GM18507 (cell line): ENCODE data around the gene LIPC.
A peak's percentile ranks its signal among the peaks of the same experiment; 100 is the strongest.

Experiments used
- DNase-seq: peaks from one replicate; pipeline ENCODE4 v3.0.0; 2011; ENCODE audit warnings: low read depth; ENCODE audit not compliant: insufficient read length; ENCODE audit errors: extremely low spot score
- FAIRE-seq: peaks from 2 replicates; lab custom pipeline; 2011; peaks lifted over from hg19 to GRCh38; lab: Jason Lieb, UNC

Gene LIPC

DNA sequence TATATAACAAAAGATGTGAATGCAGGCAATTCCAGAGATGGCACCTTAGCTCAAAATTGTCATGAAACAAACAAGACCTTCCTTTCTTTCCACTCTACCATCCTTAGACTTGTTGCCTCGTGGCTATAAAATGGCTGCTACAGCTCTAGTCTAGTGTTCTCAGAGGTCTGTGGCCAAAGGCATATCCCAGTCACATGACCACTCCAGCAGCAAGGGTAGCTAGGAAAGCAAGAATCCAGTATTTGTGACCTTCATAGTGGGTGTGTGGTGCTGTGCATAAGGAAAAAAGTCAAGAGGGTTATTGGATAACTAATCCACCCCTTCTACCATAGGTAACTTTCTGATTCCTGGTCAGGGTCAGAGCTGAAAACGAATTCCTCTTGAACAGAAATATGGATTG lies 27.1 kb upstream of the LIPC start:
- no peak for FAIRE-seq

DNA sequence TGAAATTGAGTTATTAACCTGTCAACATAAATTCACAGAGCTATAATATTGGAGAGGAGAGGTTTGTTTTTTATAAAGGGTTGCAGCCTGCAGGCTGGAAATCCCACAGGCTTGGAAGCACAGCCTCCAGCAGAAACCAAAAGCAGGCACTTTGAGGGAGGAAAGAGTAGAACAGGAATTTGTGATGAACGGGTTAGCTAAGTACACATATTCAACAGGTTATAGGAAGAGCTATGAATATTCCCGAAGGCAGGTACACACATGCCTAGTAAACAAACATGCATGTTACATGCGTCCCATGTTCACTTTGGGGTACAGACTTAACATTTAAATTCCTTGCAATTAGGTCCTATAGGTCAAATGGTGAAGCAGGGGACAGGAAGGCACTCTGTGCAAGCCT lies 25.9 kb upstream of the LIPC start:
- DNase-seq = no peak
- FAIRE-seq = no peak

More for the DNA sequence above, 27.1 kb upstream of the LIPC start:
- no peak for DNase-seq

DNA sequence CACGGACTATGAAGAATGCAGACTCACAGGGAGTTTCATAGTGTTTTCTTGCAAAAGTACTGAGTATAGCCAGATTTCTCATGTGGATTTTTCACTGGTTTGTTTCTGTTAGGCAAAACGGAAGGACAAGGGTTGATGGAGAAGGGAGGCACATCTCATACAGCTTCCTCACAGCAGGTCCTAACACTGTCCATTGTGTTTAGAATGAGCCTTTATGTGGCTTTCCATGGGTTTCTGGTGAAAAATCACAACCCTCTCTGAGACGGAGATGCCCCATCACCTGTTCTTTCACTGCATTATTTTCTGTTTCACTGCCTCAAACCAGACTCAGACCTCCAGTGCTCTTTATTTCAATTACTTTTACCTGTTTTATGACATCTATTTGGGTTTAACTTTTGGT lies 25.0 kb upstream of the LIPC start:
- DNase-seq (no peak), FAIRE-seq (no peak)

DNA sequence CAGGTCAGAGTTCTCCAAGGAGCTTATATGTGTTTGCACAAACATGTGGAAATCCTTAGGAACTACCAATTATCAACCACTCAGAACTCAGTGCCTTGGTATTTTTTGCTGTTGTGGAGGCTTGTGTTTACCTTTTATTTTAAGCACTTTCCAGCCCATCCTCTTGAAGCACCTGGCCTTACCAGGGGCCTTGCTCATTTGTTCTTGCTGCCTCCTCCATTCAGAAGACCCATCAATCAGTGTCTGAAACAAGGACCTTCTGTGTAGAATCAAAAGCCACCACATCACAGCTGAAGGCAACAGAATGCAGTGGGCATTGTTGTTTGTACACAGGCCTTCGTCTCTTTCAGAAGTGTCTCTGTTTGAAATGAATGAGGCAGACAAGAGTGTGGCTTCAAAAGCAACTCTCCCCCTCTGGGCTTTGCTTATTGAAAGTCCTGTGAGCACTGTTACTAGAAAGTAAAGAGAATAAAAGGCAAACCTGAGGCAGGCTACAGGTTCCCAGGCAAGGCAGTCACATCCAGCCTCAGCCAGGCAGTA lies 24.5 kb upstream of the LIPC start:
- DNase-seq (no peak), FAIRE-seq (no peak)

DNA sequence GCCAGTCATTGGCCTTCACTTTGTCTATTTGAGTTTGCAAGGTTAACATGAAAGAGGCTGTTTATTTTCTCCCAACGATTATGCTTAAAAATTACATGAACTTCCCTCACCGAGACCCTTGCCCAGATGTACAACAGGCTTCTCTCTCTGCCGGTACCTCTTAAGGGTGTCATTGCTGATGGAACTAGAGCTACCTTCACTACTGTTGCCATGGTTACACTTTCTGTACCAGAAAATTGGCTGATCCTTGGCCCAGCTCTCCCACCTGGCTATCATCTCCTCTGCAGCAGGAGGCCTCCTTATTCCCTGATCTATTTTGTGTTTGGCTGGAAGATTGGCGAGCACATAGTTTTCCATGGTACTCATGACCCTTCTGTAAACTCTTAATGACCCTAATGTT lies 24.0 kb upstream of the LIPC start:
- DNase-seq (no peak), FAIRE-seq (no peak)

DNA sequence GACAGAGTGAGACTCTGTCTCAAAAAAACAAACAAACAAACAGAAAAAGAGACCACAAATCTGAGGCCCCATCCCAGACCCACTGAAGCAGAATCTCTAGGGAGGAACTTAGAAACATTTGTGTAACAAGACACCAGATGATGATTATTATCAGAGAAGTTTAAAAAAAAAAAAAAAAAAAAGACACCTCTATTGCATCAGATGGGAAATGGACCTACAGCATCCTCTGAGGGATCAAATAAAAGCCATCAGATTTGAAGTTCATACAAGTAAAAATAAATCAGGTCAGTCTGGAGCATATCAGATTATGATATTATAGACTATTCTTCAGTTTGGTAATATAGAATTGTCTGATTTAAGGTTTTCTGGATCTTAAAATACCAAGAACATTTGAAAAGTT lies 21.9 kb upstream of the LIPC start:
- FAIRE-seq (no peak), DNase-seq (no peak)

DNA sequence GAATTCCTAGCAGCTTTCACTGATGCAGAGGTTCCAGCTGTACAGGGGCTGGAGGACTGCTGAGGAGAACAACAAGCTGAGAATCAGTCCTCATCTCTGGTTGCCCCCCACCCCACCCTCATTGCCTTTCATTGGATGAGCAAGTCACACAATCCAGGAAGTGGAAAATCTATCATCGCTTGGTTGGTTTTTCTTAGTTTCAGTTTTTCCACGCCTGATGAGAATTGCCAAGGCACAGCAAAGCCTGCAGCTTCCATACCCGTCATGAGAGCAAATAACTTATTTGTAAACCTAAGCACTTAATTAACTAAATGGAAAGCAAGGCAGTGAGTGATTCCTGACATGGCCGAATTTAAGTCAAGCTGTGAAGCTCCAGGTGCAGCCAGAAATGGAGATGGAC lies 21.4 kb upstream of the LIPC start:
- FAIRE-seq (peak; percentile 62), DNase-seq (no peak)

DNA sequence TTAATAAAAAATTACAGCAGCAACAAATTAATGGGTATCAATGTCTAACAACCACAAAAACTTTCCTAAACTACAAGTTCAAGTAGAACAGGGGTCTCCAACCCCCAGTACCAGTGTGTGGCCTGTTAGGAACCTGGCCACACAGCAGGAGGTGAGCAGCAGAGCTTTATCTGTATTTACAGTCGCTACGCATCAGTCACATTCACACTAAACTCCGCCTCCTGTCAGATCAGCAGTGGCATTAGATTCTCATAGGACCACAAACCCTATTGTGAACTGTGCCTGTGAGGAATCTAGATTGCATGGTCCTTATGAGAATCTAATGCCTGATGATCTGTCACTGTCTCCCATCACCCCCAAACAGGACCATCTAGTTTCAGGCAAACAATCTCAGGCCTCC lies 18.5 kb upstream of the LIPC start:
- DNase-seq (no peak), FAIRE-seq (no peak)

DNA sequence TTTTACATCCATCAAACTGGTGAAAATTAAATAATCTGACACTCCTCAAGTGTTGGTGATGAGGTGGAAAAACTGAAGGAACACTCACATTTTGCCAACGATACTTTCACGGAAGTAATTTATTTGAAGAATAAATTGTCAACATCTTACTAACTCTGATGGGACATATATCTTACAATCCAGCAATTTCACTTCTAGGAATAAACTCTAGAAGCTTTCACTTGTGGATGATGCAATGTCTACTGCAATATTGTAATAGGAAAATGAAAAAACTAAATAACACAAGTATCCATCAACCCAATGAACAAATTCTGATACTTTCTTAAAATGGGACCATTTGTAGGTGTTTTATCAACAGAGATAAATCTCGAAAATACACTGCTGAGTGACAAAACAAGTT lies 16.2 kb upstream of the LIPC start:
- no peak for FAIRE-seq
- DNase-seq = no peak

DNA sequence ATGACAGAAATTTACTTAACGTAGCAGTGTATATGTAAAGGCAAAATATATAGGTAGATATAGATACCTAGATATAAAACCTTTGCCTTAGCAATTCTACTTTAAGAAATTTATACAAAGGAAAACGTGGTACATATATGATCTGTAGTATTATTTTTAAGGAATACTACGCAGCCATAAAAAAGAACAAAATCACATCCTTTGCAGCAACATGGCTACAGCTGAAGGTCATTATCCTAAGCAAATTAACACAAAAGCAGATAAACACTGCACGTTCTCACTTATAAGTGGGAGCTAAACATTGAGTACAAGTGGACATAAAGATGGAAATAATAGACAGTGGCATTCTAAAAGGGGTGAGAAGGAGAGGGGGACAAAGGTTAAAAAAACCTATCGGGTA lies 14.8 kb upstream of the LIPC start:
- no peak for FAIRE-seq
- no peak for DNase-seq

DNA sequence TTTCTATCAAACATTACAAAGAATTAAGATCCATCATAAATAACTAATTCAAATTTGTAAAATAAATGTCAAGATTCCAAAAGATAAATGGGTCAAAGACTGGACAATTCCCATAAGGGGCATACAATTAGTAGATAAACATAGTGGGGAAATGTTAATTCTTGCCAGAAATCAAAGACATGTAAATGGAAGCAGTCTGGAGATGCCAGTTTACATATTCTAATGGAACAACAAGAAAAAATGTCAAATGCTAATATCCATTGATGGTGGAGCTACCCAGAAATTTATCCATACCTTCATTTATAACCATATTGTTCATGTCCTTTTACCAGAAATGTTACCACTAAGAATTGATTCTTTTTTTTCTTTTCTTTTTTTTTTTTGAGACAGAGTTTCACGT lies 13.7 kb upstream of the LIPC start:
- no peak for DNase-seq

DNA sequence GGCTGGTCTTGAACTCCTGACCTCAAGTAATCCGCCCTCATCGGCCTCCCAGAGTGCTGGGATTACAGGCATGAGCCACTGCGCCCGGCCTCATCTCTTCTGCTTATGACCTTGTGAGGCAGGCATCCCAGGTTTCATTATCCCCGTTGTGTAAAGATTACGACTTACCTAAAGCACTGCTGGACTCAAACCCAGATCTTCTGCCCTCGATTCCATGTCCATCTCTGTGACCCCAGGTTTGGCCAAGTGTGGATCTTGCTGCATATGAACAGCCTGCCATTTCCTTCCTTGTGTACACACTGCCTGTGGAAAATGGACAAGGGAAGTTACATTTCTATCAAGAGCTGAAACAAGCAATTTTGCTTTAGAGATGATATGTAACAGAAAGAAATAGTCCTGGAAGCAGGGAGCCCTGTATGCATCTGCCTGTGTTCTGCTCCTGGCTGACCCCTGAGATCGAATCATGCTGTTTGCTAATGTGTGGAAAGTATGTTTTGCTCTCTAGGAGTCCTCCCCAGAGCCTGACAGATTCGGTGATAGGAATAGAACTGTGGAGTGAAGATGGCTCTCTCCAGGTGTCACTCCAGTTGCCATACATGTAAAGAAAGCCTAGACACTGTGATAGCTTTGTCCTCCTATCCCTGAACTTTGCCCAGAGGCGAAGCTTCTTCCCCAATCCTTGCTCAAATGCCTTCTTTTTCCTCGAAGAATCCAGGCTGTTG lies 11.8 kb upstream of the LIPC start:
- no peak for DNase-seq
- no peak for FAIRE-seq

More for the DNA sequence above, 13.7 kb upstream of the LIPC start:
- FAIRE-seq = no peak

DNA sequence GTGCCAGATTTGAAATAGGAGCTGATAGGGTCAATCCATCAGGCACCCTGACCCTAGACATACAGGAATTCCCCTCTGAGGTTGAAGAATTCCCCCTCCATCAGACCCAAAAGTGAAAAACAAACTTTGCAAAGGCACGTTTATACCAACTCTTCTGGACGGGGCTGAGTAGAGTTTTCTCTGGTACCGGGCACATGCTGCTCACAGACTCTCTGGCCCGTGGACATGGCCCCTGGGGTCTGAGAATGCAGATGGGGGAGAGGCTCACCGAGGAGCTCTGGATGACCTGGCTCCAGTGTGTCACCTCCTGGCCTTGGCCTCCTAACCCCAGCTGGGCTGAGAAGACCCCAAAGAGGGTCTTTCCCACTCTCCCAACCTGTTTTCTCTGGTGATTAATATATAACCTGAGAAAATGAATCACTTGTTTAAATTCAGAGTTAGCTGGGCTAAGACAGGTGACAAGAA lies 11.2 kb upstream of the LIPC start:
- DNase-seq = peak; percentile 11
- FAIRE-seq = peak; percentile 21

DNA sequence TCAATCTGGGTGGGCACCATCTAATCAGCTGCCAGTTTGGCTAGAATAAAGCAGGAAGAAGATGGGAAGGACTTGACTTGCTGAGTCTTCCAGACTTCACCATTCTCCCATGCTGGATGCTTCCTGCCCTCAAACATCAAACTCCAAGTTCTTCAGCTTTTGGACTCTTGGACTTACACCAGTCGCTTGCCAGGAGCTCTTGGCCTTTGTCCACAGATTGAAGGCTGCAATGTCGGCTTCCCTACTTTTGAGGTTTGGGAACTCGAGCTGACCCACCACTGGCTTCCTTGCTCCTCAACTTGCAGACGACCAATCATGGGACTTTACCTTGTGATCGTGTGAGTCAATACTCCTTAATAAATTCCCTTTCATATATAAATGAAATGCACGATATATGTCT lies 8.6 kb upstream of the LIPC start:
- FAIRE-seq = no peak
- no peak for DNase-seq

DNA sequence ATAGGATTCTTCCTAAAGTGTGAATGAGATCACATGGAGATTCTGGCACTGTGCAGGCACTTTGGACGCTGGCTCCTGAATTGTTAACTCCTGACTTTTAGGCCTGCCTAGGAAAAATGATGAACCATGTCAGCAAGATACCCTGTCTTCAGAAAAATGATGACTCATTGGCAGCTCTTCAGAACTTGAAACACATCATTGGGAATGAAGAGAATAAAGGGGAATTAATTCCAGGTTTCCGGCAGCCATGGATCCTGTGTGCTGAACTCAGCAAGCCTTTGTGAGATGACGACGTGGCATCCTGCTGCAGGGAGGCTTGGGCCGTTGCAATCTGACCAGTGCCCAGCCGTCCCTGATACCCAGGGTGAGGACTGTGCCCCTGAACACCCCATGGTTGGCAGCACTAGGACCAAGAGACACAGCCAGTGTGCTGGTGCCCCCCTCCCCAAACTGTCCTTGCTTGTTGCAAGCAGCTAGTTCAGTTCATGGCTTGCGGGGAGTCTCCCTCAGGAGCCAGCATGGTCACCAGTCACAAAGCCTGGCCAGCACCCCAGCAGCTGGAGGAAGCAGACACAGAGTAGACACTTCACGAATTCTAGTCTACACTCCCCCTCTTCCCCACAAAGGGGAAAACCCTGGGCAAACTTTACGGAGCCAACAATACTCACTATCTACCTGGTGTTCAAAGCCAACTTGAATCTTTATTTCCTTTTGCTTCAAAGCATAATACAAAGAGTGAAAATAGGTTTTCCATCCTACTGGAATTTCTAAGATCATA lies 7.8 kb upstream of the LIPC start:
- DNase-seq (no peak), FAIRE-seq (no peak)

DNA sequence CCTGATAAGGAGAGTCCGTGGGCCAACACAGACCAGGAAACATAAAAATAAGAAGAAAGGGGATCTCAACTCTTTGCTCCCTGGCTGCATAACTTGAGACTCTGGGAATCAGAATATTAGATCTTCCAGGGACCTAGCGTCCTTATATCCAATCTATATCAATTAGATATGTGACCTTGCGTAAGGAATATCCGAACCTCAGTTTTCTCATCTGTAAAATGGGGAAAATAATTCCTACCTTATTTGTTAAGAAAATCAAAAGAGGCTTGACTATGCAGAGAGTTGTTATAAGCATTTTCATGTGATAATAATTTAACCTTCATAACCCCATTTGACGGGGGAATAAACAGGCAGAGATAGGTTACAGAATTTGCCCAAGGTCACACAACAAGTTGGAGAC lies 7.1 kb upstream of the LIPC start:
- FAIRE-seq (no peak), DNase-seq (no peak)

DNA sequence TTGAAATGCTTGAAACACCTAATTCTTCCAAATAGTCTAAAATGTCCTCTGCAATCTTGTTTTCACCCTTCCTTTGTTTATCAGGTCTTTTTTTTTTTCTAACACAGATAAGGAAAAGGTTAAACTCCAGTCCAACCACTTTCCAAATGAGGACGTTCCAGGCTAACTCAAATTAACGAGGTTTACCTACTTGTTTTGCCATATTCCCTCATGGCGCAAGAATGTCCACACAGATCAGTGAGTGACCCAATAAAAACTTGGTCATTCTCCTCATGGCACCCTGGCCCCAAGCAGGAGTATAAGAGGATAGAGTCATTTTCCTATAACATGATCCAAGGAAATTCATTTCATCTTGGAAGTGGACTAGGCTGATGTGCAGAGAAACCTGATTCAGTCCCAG lies 6.6 kb upstream of the LIPC start:
- no peak for DNase-seq
- FAIRE-seq = no peak

DNA sequence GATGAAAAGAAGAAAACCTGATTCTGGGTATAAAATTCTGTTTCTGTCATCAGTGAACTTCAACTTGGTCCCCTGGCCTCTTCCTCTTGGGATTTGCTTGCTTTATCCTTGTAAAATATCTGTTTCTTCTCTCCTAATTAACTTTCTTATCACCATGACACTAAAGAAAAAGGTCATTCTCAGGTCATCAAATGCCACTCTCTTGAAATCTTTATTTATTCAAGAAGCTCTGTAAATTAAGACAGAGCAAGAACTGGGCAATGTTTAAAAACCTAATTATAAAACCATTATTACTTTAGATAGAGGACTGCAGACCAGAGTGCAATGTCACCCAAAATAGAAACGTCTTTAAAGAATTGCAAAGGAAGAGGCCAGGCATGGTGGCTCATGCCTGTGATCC lies 6.0 kb upstream of the LIPC start:
- FAIRE-seq = no peak

DNA sequence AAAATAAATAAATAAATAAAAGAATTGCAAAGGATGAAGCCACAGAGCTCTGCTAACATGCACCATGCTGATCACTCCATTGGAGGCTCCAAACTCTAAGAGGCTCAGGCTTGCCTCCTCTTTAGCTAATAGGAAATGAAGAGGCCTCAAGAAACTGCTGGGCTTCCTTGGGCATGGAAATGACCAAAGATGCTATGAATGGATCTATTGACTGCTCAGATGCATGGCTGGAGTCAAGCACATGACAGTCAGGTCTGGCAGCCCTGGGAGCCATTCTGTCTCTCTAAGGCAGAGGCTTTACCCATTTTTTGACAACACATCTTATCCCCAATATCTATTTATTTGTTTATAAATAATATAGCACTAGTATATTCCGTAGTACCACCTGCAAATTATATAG lies 5.3 kb upstream of the LIPC start:
- DNase-seq (no peak), FAIRE-seq (no peak)

More for the DNA sequence above, 6.0 kb upstream of the LIPC start:
- DNase-seq = no peak

DNA sequence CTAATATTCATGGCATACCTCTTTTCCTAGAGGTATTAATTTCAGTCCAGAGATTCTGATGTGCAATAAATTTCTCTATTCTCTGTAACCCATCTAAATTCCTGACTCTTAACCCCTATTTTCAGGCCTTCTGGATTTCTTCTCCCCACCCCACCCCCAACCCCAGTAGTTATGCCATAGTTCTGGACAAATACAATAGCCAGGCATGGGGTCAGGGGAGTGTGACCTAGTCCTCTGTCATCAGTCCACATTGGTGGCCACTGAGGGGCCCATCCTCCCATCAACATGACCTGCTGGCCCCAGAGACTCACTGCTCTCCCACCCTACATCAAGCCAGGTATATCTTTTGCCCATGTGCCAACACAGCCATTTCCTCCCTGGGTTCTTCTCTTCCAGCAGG lies 3.8 kb upstream of the LIPC start:
- no peak for DNase-seq
- FAIRE-seq = no peak

DNA sequence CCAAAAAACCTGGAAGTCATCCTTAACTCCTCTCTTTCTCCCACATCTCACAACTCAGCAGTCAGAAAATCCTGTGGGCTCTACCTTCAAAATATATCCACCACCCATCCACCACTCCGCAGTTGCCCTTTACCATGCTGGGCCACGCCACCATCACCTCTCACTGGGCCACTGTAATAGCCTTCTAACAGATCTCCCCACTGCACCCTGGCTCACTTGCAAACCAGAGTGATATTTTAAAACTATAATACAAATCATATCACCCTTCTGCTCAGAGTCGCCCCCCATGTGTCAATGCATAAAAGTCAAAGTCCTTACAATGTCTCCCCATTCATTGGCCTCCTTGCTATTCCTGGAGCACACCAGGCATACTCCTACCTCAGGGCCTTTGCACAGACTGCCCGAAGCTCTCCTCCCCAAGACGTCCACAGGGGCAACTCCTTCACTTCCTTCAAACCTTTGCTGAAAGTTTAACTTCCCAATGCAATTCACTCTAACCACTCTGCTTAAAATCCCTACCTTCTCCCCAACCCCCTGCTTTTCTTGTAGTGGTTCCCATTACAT lies 1.5 kb upstream of the LIPC start:
- FAIRE-seq = no peak
- DNase-seq = no peak
